Stimulated activated CD8-positive, alpha-beta memory T cell treated with anti-CD3 and anti-CD28 coated beads, Interleukin-7, amount 100 ng/mL, for 24 hours (primary cell): ENCODE measurements around the gene CUL4B.
"Not testable (repeated sequence)": the region's sequence is repeated elsewhere in the genome, so short reads cannot be mapped to it uniquely, and the experiment has no call there.

Experiments used
- DNase-seq: peaks from one replicate; pipeline ENCODE4 v3.0.0-alpha.2; 2020; ENCODE audit warnings: low read depth

The CUL4B gene

GRCh38 chrX:120522820-120523219, 37.9 kb downstream of the CUL4B start:
- no peak for DNase-seq

- DNase-seq = no peak
These were observed 42.8 kb downstream of the CUL4B start for GRCh38 chrX:120517936-120518335.

GRCh38 chrX:120514236-120514635, 46.5 kb downstream of the CUL4B start:
- no peak for DNase-seq

- DNase-seq = no peak
These were observed 48.1 kb downstream of the CUL4B start for GRCh38 chrX:120512627-120513026.

GRCh38 chrX:120512222-120512621, 48.5 kb downstream of the CUL4B start:
- no peak for DNase-seq

- DNase-seq = no peak
These were observed 56.2 kb downstream of the CUL4B start for GRCh38 chrX:120504569-120504968.

- no peak for DNase-seq
These were observed 61.3 kb downstream of the CUL4B start for GRCh38 chrX:120499301-120500072.

- DNase-seq = not testable (repeated sequence)
These were observed 70.6 kb downstream of the CUL4B start for GRCh38 chrX:120490119-120490518.

GRCh38 chrX:120486786-120487185, 74.0 kb downstream of the CUL4B start:
- no peak for DNase-seq

- DNase-seq = peak; percentile 11
These were observed 74.9 kb downstream of the CUL4B start for GRCh38 chrX:120485638-120486520.

GRCh38 chrX:120485315-120485637, 75.5 kb downstream of the CUL4B start:
- no peak for DNase-seq

GRCh38 chrX:120477453-120477852, 83.3 kb downstream of the CUL4B start:
- no peak for DNase-seq

- no peak for DNase-seq
These were observed 84.0 kb downstream of the CUL4B start for GRCh38 chrX:120476714-120477113.

GRCh38 chrX:120475447-120475846, 85.3 kb downstream of the CUL4B start:
- DNase-seq = not testable (repeated sequence)
